Ovary (tissue), 3 donors: ENCODE results near the gene PDSS2.
"Not testable (repeated sequence)": the region's sequence is repeated elsewhere in the genome, so short reads cannot be mapped to it uniquely, and the experiment has no call there.

Source experiments
- EP300 ChIP-seq: sonication (generic); formaldehyde crosslinking; IDR thresholded peaks from one replicate; pipeline ENCODE4 v1.6.1; 2017; ENCODE audit warnings: antibody characterized with exemption
- POLR2A ChIP-seq: fragments of 450-650 bp; IDR thresholded peaks from one replicate; pipeline ENCODE4 v1.6.1; 2017; ENCODE audit warnings: antibody characterized with exemption, mild to moderate bottlenecking, moderate library complexity
- TF ChIP-seq, protein P1 (sequence below), 3 donors: fragments of 450-650 bp in 2 of 3; fragments of 200-600 bp in 1 of 3; IDR thresholded peaks; one replicate each; pipeline versions ENCODE4 v1.5.1 to v1.8.0; 2016 to 2022; ENCODE audit warnings: antibody characterized with exemption in 3 of 3, mild to moderate bottlenecking in 1 of 3
- donor health status: DM: no; HTN: no; CAD: no.

DNA sequence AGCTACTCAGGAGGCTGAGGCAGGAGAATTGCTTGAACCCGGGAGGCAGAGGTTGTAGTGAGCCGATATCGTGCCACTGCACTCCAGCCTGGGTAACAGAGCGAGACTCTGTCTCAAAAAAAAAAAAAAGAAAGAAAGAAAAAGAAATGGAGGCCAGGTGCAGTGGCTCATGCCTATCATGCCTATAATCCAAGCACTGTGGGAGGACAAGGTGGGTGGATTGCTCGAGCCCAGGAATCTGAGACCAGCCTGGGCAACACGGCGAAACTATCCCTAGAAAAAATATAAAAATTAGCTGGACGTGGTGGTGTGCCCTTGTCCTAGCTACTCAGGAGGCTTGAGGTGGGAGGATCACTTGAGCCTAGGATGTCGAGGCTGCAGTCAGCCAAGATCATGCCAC is 170.1 kb downstream of the PDSS2 start:
- not testable (repeated sequence) for TF ChIP-seq POLR2A, EP300
- TF ChIP-seq, protein P1, sequence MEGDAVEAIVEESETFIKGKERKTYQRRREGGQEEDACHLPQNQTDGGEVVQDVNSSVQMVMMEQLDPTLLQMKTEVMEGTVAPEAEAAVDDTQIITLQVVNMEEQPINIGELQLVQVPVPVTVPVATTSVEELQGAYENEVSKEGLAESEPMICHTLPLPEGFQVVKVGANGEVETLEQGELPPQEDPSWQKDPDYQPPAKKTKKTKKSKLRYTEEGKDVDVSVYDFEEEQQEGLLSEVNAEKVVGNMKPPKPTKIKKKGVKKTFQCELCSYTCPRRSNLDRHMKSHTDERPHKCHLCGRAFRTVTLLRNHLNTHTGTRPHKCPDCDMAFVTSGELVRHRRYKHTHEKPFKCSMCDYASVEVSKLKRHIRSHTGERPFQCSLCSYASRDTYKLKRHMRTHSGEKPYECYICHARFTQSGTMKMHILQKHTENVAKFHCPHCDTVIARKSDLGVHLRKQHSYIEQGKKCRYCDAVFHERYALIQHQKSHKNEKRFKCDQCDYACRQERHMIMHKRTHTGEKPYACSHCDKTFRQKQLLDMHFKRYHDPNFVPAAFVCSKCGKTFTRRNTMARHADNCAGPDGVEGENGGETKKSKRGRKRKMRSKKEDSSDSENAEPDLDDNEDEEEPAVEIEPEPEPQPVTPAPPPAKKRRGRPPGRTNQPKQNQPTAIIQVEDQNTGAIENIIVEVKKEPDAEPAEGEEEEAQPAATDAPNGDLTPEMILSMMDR (IDR thresholded peaks at IDR 0.05), result not testable (repeated sequence)
